IMR-90 (cell line): ENCODE results near the gene NOXO1. TPM values are rescaled to one million over a fixed set of nuclear protein-coding genes. Genes with fewer than 3 reads are reported as not detected.

Experiments used
- ATAC-seq: fragments of 200-7000 bp; cut with Tn5 transposase; 2 replicates; pipeline ENCODE4 v1.9.1; 2020; ENCODE audit warnings: low read depth, mild to moderate bottlenecking, moderate library complexity
- BruUV-seq: library from RNA; stranded (reverse); fragments of 400-500 nt; replicated peaks from 2 replicates; lab custom pipeline; 2021; lab: Mats Ljungman, UMichigan
- CTCF ChIA-PET: fragments of 300-600 bp; formaldehyde crosslinking; extraction: SDS; loops from one replicate; lab custom pipeline; 2021; ENCODE audit warnings: antibody characterized with exemption; lab: Yijun Ruan, JAX
- POLR2A ChIA-PET: fragments of 300-600 bp; sonication (Branson Sonifier 250); formaldehyde crosslinking; loops from one replicate; lab custom pipeline; 2022; ENCODE audit warnings: antibody characterized with exemption; ENCODE audit not compliant: unreplicated experiment; lab: Charles Lee
- DNase-seq: peaks from one replicate; pipeline ENCODE4 v3.0.0; 2013
- H2AFZ ChIP-seq: replicated peaks from 2 replicates; pipeline ENCODE3; 2013; ENCODE audit warnings: low read length, mild to moderate bottlenecking; ENCODE audit not compliant: poor library complexity
- H2AK5ac ChIP-seq: 2 replicates; pipeline ENCODE4 v1.6.1; 2013; ENCODE audit warnings: low read depth, low read length, inconsistent platforms
- H2AK9ac ChIP-seq: replicated peaks from 2 replicates; pipeline ENCODE3; 2013; ENCODE audit warnings: mild to moderate bottlenecking, low read depth, low read length, moderate library complexity; ENCODE audit not compliant: poor library complexity
- H2BK120ac ChIP-seq: 2 replicates; pipeline ENCODE4 v1.6.1; 2013; ENCODE audit warnings: low read depth, low read length, inconsistent platforms
- H2BK15ac ChIP-seq: 3 replicates; pipeline ENCODE4 v1.6.1; 2013; ENCODE audit warnings: low read depth, low read length, inconsistent platforms
- H2BK20ac ChIP-seq: 2 replicates; pipeline ENCODE4 v1.6.1; 2013; ENCODE audit warnings: low read depth, mild to moderate bottlenecking, inconsistent platforms, low read length, moderate library complexity
- H2BK5ac ChIP-seq: 2 replicates; pipeline ENCODE4 v1.6.1; 2013; ENCODE audit warnings: mild to moderate bottlenecking, low read depth, low read length, inconsistent platforms; ENCODE audit not compliant: poor library complexity, severe bottlenecking
- H3K14ac ChIP-seq: replicated peaks from 2 replicates; pipeline ENCODE4 v1.6.1; 2013; ENCODE audit warnings: low read depth, low read length, inconsistent platforms
- H3K18ac ChIP-seq: 2 replicates; pipeline ENCODE4 v1.6.1; 2013; ENCODE audit warnings: low read depth, low read length, control low read depth
- H3K23ac ChIP-seq: 2 replicates; pipeline ENCODE4 v1.6.1; 2013; ENCODE audit warnings: low read depth, low read length, inconsistent platforms
- H3K27ac ChIP-seq: 2 replicates; pipeline ENCODE4 v1.5.1; 2013; ENCODE audit warnings: mild to moderate bottlenecking, control low read depth, low read length; ENCODE audit not compliant: insufficient read depth
- H3K27me3 ChIP-seq: 2 replicates; pipeline ENCODE4 v1.6.1; 2013; ENCODE audit warnings: low read length; ENCODE audit not compliant: control insufficient read depth, insufficient read depth
- H3K36me3 ChIP-seq: 2 replicates; pipeline ENCODE4 v1.6.1; 2013; ENCODE audit warnings: low read length, mixed read lengths; ENCODE audit not compliant: control insufficient read depth, insufficient read depth
- H3K4ac ChIP-seq: 2 replicates; pipeline ENCODE4 v1.6.1; 2013; ENCODE audit warnings: low read depth, low read length, inconsistent platforms
- H3K4me1 ChIP-seq: 2 replicates; pipeline ENCODE4 v1.6.1; 2013; ENCODE audit warnings: low read length, mixed read lengths; ENCODE audit not compliant: control insufficient read depth, insufficient read depth
- H3K4me2 ChIP-seq: 2 replicates; pipeline ENCODE4 v1.6.1; 2013; ENCODE audit warnings: low read depth, mild to moderate bottlenecking, control low read depth, low read length, moderate library complexity
- H3K4me3 ChIP-seq: 2 replicates; pipeline ENCODE4 v1.5.1; 2013; ENCODE audit warnings: low read depth, mild to moderate bottlenecking, control low read depth, low read length, moderate library complexity; ENCODE audit not compliant: insufficient read depth
- H3K56ac ChIP-seq: 2 replicates; pipeline ENCODE4 v1.6.1; 2013; ENCODE audit warnings: low read length, inconsistent platforms; ENCODE audit not compliant: insufficient read depth; ENCODE audit errors: extremely low read depth
- H3K79me1 ChIP-seq, 2 experiments: 2 replicates each; pipeline ENCODE4 v1.6.1; 2013; ENCODE audit warnings: low read length in 2 of 2, inconsistent platforms in 1 of 2, low read depth in 1 of 2
- H3K9ac ChIP-seq: 2 replicates; pipeline ENCODE4 v1.6.1; 2013; ENCODE audit warnings: low read depth, low read length, control low read depth
- H3K9me1 ChIP-seq: 2 replicates; pipeline ENCODE4 v1.6.1; 2013; ENCODE audit warnings: low read length, inconsistent platforms; ENCODE audit not compliant: insufficient read depth
- H3K9me3 ChIP-seq: 2 replicates; pipeline ENCODE4 v1.6.1; 2013; ENCODE audit warnings: low read length; ENCODE audit not compliant: control insufficient read depth, insufficient read depth
- H4K20me1 ChIP-seq: 2 replicates; pipeline ENCODE4 v1.6.1; 2013; ENCODE audit warnings: low read length, inconsistent platforms; ENCODE audit not compliant: insufficient read depth
- H4K5ac ChIP-seq: 2 replicates; pipeline ENCODE4 v1.6.1; 2013; ENCODE audit warnings: mild to moderate bottlenecking, low read depth, low read length, control low read depth
- H4K8ac ChIP-seq, 2 experiments: 2 replicates each; pipeline ENCODE4 v1.6.1; 2013; ENCODE audit warnings: low read depth in 2 of 2, low read length in 2 of 2, control low read depth in 1 of 2, inconsistent platforms in 1 of 2
- H4K91ac ChIP-seq: 2 replicates; pipeline ENCODE4 v1.6.1; 2013; ENCODE audit warnings: low read depth, low read length, inconsistent platforms; ENCODE audit not compliant: insufficient read depth
- POLR2A ChIP-seq: IDR thresholded peaks from 2 replicates; pipeline ENCODE4 v1.6.1; 2012; ENCODE audit warnings: mild to moderate bottlenecking, low read depth, low read length
- WGBS, 2 experiments: methylation state at CpG; one replicate each; pipeline versions ENCODE4 v1.1.5 to v1.1.7; 2013; ENCODE audit warnings: missing lambda C conversion rate in 2 of 2; ENCODE audit not compliant: insufficient read length in 1 of 2; ENCODE audit errors: extremely low coverage in 2 of 2; 5-methylcytosine and 5-hydroxymethylcytosine counted together
- dilution Hi-C: fragments of 300-500 bp; cut with HindIII; formaldehyde crosslinking; loops from one replicate; pipeline ENCODE4 v1.14.3; 2018; ENCODE audit warnings: low sequenced_read_pairs; ENCODE audit not compliant: unreplicated experiment
- in situ Hi-C: fragments of 300-500 bp; cut with MboI; formaldehyde crosslinking; loops from 3 replicates; pipeline ENCODE4 v1.14.3; 2019; ENCODE audit warnings: low sequenced_read_pairs, inconsistent platforms, mixed read lengths
- intact Hi-C: fragments of 100-400 bp; cut with micrococcal nuclease; formaldehyde crosslinking; loops from 2 replicates; pipeline ENCODE4 v1.10.0; 2022
- polyA plus RNA-seq, 3 experiments: library from polyadenylated mRNA; depleted of rRNA; stranded (reverse); fragments of >200 nt; gene quantifications; 2 replicates each; pipeline ENCODE4 v1.2.3, GENCODE V29; 2012; ENCODE audit warnings: low replicate concordance in 1 of 3
- total RNA-seq: library from RNA; depleted of rRNA; stranded (reverse); fragments of >200 nt; gene quantifications from 2 replicates; pipeline ENCODE4 v1.2.3, GENCODE V29; 2012
- TF ChIP-seq, protein P1 (sequence below): fragments of 150-350 bp; IDR thresholded peaks from 2 replicates; pipeline ENCODE4 v1.6.1; 2016; ENCODE audit warnings: low read depth, mild to moderate bottlenecking, low read length, moderate library complexity, borderline replicate concordance

The NOXO1 gene
- total and polyA plus RNA-seq, 2 of the 4 experiments (the other 2 are of a cell fraction), result 0.56 TPM; not detected in 1

DNA sequence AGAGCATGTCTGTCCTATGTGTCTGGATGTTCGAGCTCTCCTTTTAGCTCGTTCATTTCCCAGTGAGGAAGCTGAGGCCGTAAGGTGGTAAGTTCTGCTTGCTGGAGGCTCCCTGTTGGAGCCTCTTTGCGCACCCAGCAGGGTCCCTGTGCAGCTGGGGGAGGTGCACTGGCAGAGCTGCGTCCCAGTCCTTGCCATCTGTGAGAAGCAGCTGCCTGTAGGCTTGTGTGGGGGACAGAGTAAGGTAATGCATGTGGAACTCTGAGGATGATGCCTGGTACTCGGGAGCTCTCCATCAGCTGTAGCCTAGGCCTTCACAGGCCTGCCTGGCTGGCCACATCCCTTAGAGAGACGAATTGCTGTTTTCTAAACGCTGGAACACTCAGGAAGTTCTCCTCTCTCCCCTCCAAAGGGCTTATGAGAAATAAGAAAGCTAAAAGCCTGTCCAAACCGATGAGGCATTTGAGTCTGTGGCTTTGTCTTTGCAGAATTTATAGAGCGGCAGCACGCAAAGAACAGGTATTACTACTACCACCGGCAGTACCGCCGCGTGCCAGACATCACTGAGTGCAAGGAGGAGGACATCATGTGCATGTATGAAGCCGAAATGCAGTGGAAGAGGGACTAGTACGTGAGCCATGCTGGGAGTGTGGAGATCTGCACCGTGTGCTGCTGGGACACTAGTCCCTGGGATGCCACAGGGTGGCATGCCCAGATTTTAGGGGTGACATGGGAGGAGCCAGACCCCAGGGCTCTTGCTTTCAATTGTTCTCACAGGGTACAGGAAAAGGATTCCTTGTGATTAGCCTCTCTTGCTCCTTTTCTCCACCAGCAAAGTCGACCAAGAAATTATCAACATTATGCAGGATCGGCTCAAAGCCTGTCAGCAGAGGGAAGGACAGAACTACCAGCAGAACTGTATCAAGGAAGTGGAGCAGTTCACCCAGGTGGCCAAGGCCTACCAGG, 20.3 kb downstream of the NOXO1 start:
- H4K5ac ChIP-seq, result peak overlapping the region; percentile 24; the same call in 1 of the 2 replicates
- no peak overlapping the region for H3K18ac ChIP-seq
- H2BK15ac ChIP-seq, result no peak overlapping the region
- intact Hi-C loops, result no loop called here
- TF ChIP-seq, protein P1, sequence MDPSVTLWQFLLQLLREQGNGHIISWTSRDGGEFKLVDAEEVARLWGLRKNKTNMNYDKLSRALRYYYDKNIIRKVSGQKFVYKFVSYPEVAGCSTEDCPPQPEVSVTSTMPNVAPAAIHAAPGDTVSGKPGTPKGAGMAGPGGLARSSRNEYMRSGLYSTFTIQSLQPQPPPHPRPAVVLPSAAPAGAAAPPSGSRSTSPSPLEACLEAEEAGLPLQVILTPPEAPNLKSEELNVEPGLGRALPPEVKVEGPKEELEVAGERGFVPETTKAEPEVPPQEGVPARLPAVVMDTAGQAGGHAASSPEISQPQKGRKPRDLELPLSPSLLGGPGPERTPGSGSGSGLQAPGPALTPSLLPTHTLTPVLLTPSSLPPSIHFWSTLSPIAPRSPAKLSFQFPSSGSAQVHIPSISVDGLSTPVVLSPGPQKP, result no peak
- TF ChIP-seq POLR2A, result peak; percentile 64
- H4K20me1 ChIP-seq, result peaks cover 43% of the 10 kb centered on the region
- H3K27me3 ChIP-seq, result no peaks in the 10 kb centered on the region
- 0 out of 2 replicates have a peak, but pooled peaks cover 8% of the 10 kb centered on the region for H3K9me1 ChIP-seq
- H4K91ac ChIP-seq, result no peak overlapping the region
- H2BK20ac ChIP-seq, result no peak overlapping the region
- dilution Hi-C loops, result no loop called here
- H2BK5ac ChIP-seq, result no peak overlapping the region
- in situ Hi-C loops, result no loop called here
- H3K4me2 ChIP-seq, result peak overlapping the region; percentile 94
- H2AFZ ChIP-seq, result peak overlapping the region; percentile 63
- H3K56ac ChIP-seq, result no peak overlapping the region
- peak overlapping the region in 1 of 2 experiments; percentile 29; a peak in 1 of 4 replicates for H4K8ac ChIP-seq
- no peak overlapping the region for H3K14ac ChIP-seq
- peak overlapping the region; percentile 0; the same call in 1 of the 2 replicates for H3K4me3 ChIP-seq
- H3K4me1 ChIP-seq, result peaks cover 12% of the 10 kb centered on the region
- ATAC-seq (peak; percentile 1; the same call in 1 of the 2 replicates), DNase-seq (peak; percentile 50)
- peak overlapping the region; percentile 83 for H2AK9ac ChIP-seq
- H3K9me3 ChIP-seq, result no peaks in the 10 kb centered on the region
- 54% methylated on average over 2 of the region's 20 CpGs; no CpG with 5 or more reads in 1 of the 2 experiments for WGBS, 2 experiments
- H3K4ac ChIP-seq, result no peak overlapping the region
- no TSS peak for BruUV-seq
- peak overlapping the region; percentile 98 for H3K9ac ChIP-seq
- no peak overlapping the region for H3K27ac ChIP-seq
- ChIA-PET CTCF (interaction anchor here (0.7 kb wide), 1 partner anchor 9 kb away, joined by 3 read pairs; no protein-coding TSS in a partner anchor), POLR2A (no interaction called here)
- H3K36me3 ChIP-seq, result peaks cover 27% of the 10 kb centered on the region
- no peak overlapping the region for H2AK5ac ChIP-seq
- H3K23ac ChIP-seq, result peak overlapping the region; percentile 80
- H2BK120ac ChIP-seq, result no peak overlapping the region
- H3K79me1 ChIP-seq, result peaks cover 3 to 44% of the 10 kb centered on the region in 2 experiments
